Caco-2 (cell line): ENCODE results near the gene COL13A1. TPM values are rescaled to one million over a fixed set of nuclear protein-coding genes. Genes with fewer than 3 reads are reported as not detected.

Experiments
- BruUV-seq: library from RNA; stranded (reverse); fragments of 400-500 nt; replicated peaks from 2 replicates; lab custom pipeline; 2021; lab: Mats Ljungman, UMichigan
- CTCF ChIA-PET: fragments of 300-600 bp; sonication (Branson Sonifier 250); formaldehyde crosslinking; loops from one replicate; lab custom pipeline; 2022; ENCODE audit warnings: antibody characterized with exemption; lab: Charles Lee
- POLR2A ChIA-PET: fragments of 300-600 bp; sonication (Branson Sonifier 250); formaldehyde crosslinking; loops from one replicate; lab custom pipeline; 2022; ENCODE audit warnings: antibody characterized with exemption; lab: Charles Lee
- DNase-seq, 2 experiments: peaks; one replicate each; pipeline versions ENCODE4 v3.0.0 to v3.0.0-alpha.2; 2020 to 2022
- H3K27me3 ChIP-seq: replicated peaks from 2 replicates; pipeline ENCODE4 v1.6.0; 2011; ENCODE audit warnings: low read length; ENCODE audit not compliant: control insufficient read depth, insufficient read depth
- H3K36me3 ChIP-seq: 2 replicates; pipeline ENCODE4 v1.5.1; 2011; ENCODE audit warnings: low read length; ENCODE audit not compliant: control insufficient read depth, insufficient read depth
- H3K4me1 ChIP-seq: fragments of 250-450 bp; sonication (Bioruptor Pico); 2 replicates; pipeline ENCODE4 v1.5.1; 2020; ENCODE audit warnings: mild to moderate bottlenecking
- H3K4me3 ChIP-seq: 2 replicates; pipeline ENCODE4 v1.5.1; 2011; ENCODE audit warnings: low read depth, mild to moderate bottlenecking, control low read depth, low read length
- H3K9me3 ChIP-seq: fragments of 250-450 bp; sonication (Bioruptor Pico); 2 replicates; pipeline ENCODE4 v1.5.1; 2020; ENCODE audit warnings: mild to moderate bottlenecking, moderate library complexity
- H3K27ac Mint-ChIP-seq: one replicate; pipeline ENCODE4 v1.8.0; 2022; ENCODE audit warnings: mixed read lengths; ENCODE audit not compliant: unreplicated experiment
- H3K27me3 Mint-ChIP-seq: one replicate; pipeline ENCODE4 v1.8.0; 2022; ENCODE audit warnings: mixed read lengths; ENCODE audit not compliant: insufficient read depth, unreplicated experiment
- H3K36me3 Mint-ChIP-seq: one replicate; pipeline ENCODE4 v1.8.0; 2022; ENCODE audit warnings: mild to moderate bottlenecking, mixed read lengths; ENCODE audit not compliant: insufficient read depth, unreplicated experiment
- H3K4me1 Mint-ChIP-seq: one replicate; pipeline ENCODE4 v1.8.0; 2022; ENCODE audit warnings: low read depth, mixed read lengths; ENCODE audit not compliant: unreplicated experiment
- H3K4me3 Mint-ChIP-seq: one replicate; pipeline ENCODE4 v1.8.0; 2022; ENCODE audit warnings: mild to moderate bottlenecking, moderate library complexity, mixed read lengths; ENCODE audit not compliant: unreplicated experiment
- H3K9me3 Mint-ChIP-seq: one replicate; pipeline ENCODE4 v1.8.0; 2022; ENCODE audit warnings: mixed read lengths; ENCODE audit not compliant: unreplicated experiment
- intact Hi-C: fragments of 100-400 bp; cut with micrococcal nuclease; formaldehyde crosslinking; loops from one replicate; pipeline ENCODE4 v1.10.0; 2022; ENCODE audit not compliant: unreplicated experiment
- total RNA-seq: library from RNA; stranded (reverse); gene quantifications from 2 replicates; pipeline ENCODE4 v1.2.3, GENCODE V29; 2022
- TF ChIP-seq, protein P1 (sequence below), 2 experiments: fragments of 200-600 bp in 1 of 2; IDR thresholded peaks; 1 replicate in 1 of 2; 2 replicates in 1 of 2; pipeline versions ENCODE4 v1.5.1 to v1.8.0; 2011 to 2022; ENCODE audit warnings: antibody characterized with exemption in 1 of 2, control low read depth in 1 of 2, inconsistent platforms in 1 of 2, low read depth in 1 of 2, low read length in 1 of 2, mild to moderate bottlenecking in 1 of 2, moderate library complexity in 1 of 2; ENCODE audit not compliant: insufficient read depth in 1 of 2, severe bottlenecking in 1 of 2, unreplicated experiment in 1 of 2

Gene COL13A1
- total RNA-seq, 1 experiment from 2014 or later = not detected

DNA sequence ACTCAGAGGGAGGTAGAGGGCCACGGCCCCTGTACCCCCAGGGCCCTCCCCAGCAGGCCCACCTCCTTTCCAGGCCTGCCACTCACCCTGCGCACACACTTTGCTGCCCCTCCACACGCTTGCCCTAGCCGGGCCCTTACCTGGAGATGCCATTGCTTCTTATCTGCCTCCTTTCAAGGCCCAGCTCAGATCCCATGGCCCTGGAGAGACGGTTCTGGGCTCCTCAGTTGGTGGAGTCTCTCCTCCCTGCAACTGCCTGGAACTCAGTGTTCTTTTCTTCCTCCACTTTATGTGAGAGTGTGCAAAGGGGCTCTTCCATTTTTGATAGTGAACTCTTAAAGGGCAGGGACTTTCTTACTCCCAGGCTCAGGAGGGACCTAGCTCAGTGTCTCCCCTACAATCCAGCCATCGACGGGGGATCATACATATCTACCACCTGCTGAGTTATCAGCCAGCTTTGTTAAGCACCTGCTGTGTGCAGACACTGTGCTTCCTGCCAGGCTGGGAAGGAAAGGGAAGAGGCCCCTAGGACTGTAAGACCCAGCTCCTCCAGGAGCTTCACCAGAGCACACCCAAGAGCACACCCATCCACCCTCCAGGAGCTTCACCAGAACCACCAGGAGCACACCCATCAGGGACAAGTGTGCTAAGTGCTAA, 161.6 kb downstream of the COL13A1 start:
- no peak overlapping the region for H3K27ac Mint-ChIP-seq
- no peaks in the 10 kb centered on the region for H3K4me1 Mint-ChIP-seq
- no peak for DNase-seq
- Histone ChIP-seq H3K4me1 (no peaks in the 10 kb centered on the region), H3K27me3 (peaks cover 2% of the 10 kb centered on the region), H3K4me3 (no peak overlapping the region), H3K9me3 (no peaks in the 10 kb centered on the region), H3K36me3 (no peaks in the 10 kb centered on the region)
- intact Hi-C loops = no loop called here
- ChIA-PET CTCF (interaction anchor here (1.7 kb wide), 1 partner anchor 80 kb away, joined by 8 read pairs; no protein-coding TSS in a partner anchor), POLR2A (no interaction called here)
- TF ChIP-seq, protein P1, sequence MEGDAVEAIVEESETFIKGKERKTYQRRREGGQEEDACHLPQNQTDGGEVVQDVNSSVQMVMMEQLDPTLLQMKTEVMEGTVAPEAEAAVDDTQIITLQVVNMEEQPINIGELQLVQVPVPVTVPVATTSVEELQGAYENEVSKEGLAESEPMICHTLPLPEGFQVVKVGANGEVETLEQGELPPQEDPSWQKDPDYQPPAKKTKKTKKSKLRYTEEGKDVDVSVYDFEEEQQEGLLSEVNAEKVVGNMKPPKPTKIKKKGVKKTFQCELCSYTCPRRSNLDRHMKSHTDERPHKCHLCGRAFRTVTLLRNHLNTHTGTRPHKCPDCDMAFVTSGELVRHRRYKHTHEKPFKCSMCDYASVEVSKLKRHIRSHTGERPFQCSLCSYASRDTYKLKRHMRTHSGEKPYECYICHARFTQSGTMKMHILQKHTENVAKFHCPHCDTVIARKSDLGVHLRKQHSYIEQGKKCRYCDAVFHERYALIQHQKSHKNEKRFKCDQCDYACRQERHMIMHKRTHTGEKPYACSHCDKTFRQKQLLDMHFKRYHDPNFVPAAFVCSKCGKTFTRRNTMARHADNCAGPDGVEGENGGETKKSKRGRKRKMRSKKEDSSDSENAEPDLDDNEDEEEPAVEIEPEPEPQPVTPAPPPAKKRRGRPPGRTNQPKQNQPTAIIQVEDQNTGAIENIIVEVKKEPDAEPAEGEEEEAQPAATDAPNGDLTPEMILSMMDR (IDR thresholded peaks at IDR 0.05; ENCODE audit: insufficient read depth in 1 of 2, low read depth in 1 of 2, low read length in 1 of 2, severe bottlenecking in 1 of 2, unreplicated experiment in 1 of 2) = no peak
- BruUV-seq = no TSS peak
- H3K27me3 Mint-ChIP-seq = peaks cover 29% of the 10 kb centered on the region
- no peak overlapping the region for H3K4me3 Mint-ChIP-seq
- H3K36me3 Mint-ChIP-seq = no peaks in the 10 kb centered on the region
- H3K9me3 Mint-ChIP-seq = no peaks in the 10 kb centered on the region

DNA sequence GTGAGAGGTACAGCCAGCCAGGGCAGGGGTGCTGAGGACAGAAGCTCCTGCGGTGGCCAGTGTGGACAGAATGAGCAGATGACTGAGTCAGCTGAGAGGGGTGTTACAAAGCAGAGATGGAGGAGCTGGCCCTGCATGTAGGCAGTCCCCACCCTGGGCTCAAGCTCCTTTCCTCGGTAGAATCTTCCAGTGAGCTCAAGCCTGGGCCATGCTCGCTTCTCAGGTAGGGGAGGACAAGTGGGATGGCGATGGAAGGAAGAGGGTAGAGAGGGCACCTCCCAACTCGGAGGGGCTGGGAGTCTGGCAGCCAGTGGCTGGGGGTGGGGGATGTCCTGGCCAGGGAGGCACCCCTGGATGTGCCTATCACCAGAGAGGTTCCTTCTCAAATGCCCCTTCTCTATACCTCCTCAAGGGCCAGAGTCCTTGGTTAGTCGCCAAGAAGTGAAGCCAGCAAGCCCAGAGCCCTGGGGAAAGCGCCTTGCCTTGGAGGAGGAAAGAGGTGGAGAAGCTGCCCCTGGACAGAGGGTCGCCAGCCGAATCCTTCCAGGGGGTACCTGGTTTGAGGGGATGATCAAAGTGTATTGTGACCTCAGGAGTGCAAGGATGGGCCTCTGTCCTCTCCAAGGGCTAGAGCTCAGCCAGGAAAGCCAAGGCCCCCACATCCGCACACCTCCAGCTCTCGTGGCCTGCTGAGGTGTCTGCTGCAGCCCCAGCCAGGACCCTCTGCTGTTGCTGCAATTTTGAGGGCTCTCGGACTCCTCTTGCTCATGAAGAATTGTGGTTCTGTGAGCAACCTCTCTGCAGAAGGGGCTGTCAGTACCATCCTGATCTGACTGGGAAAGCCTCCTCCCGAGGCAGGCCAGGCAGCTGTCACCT, 162.4 kb downstream of the COL13A1 start:
- no peak overlapping the region for H3K4me3 Mint-ChIP-seq
- no peaks in the 10 kb centered on the region for H3K36me3 ChIP-seq
- no peak overlapping the region for H3K27ac Mint-ChIP-seq
- no peaks in the 10 kb centered on the region for H3K9me3 Mint-ChIP-seq
- ChIA-PET POLR2A (no interaction called here), CTCF (interaction anchor here (1.7 kb wide), 1 partner anchor 81 kb away, joined by 8 read pairs; no protein-coding TSS in a partner anchor)
- H3K27me3 ChIP-seq = peaks cover 2% of the 10 kb centered on the region
- DNase-seq = no peak
- H3K9me3 ChIP-seq = no peaks in the 10 kb centered on the region
- no peaks in the 10 kb centered on the region for H3K36me3 Mint-ChIP-seq
- H3K4me1 Mint-ChIP-seq = no peaks in the 10 kb centered on the region
- no peak overlapping the region for H3K4me3 ChIP-seq
- H3K27me3 Mint-ChIP-seq = peaks cover 31% of the 10 kb centered on the region
- BruUV-seq = no TSS peak
- TF ChIP-seq, protein P1 (IDR thresholded peaks at IDR 0.05; ENCODE audit: insufficient read depth in 1 of 2, low read depth in 1 of 2, low read length in 1 of 2, severe bottlenecking in 1 of 2, unreplicated experiment in 1 of 2) = no peak
- intact Hi-C loops = no loop called here
- no peaks in the 10 kb centered on the region for H3K4me1 ChIP-seq

DNA sequence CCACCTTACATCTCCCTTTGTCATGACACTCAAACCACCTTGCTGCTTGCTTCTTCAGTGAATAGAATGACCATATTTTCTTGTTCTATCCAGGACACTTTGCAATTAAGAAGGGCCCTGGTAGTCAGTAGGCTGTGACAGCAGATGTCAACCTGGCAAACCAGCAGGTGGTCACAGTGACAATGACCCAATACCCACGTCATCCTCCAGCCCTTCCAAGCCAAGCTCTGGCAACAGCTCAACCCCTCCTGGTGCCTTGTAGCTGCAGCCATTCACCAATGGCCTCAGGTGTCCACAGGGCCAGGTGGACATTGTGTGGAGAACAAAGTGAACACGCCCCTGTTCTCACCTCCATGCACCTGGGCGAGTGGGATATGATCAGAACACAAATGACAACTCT, 163.4 kb downstream of the COL13A1 start:
- H3K27ac Mint-ChIP-seq = no peak overlapping the region
- POLR2A ChIA-PET = no interaction called here
- no peaks in the 10 kb centered on the region for H3K36me3 Mint-ChIP-seq
- H3K4me3 Mint-ChIP-seq = no peak overlapping the region
- H3K4me1 Mint-ChIP-seq = no peaks in the 10 kb centered on the region
- intact Hi-C loops = no loop called here
- Histone ChIP-seq H3K27me3 (peaks cover 2% of the 10 kb centered on the region), H3K4me3 (no peak overlapping the region), H3K9me3 (no peaks in the 10 kb centered on the region), H3K4me1 (no peaks in the 10 kb centered on the region), H3K36me3 (no peaks in the 10 kb centered on the region)
- H3K27me3 Mint-ChIP-seq = peaks cover 28% of the 10 kb centered on the region
- H3K9me3 Mint-ChIP-seq = no peaks in the 10 kb centered on the region
- no TSS peak for BruUV-seq
- CTCF ChIA-PET = interaction anchor here (0.6 kb wide), 1 partner anchor 607 kb away, joined by 3 read pairs; no protein-coding TSS in a partner anchor
- DNase-seq = no peak
- TF ChIP-seq, protein P1 (IDR thresholded peaks at IDR 0.05; ENCODE audit: insufficient read depth in 1 of 2, low read depth in 1 of 2, low read length in 1 of 2, severe bottlenecking in 1 of 2, unreplicated experiment in 1 of 2) = no peak
